ENCODE measurements around the gene PARG.
"Not testable (repeated sequence)": the region's sequence is repeated elsewhere in the genome, so short reads cannot be mapped to it uniquely, and the experiment has no call there.

The PARG gene

GRCh38 chr10:49819234-49819958, 122.4 kb downstream of the PARG start:
- DNase-seq: no peak

GRCh38 chr10:49817845-49818244, 124.0 kb downstream of the PARG start:
- DNase-seq: no peak

GRCh38 chr10:49803988-49804387, 137.8 kb downstream of the PARG start:
- DNase-seq: no peak

- no peak for DNase-seq
Measured at GRCh38 chr10:49798275-49798674, 143.6 kb downstream of the PARG start.

GRCh38 chr10:49791100-49791499, 150.7 kb downstream of the PARG start:
- no peak for DNase-seq

- DNase-seq: no peak
Measured at GRCh38 chr10:49784681-49785080, 157.1 kb downstream of the PARG start.

- no peak for DNase-seq
Measured at GRCh38 chr10:49783645-49784044, 158.2 kb downstream of the PARG start.

GRCh38 chr10:49781247-49781646, 160.6 kb downstream of the PARG start:
- DNase-seq: no peak

GRCh38 chr10:49778197-49778596, 163.6 kb downstream of the PARG start:
- no peak for DNase-seq

GRCh38 chr10:49776851-49777250, 165.0 kb downstream of the PARG start:
- DNase-seq: no peak

- no peak for DNase-seq
Measured at GRCh38 chr10:49775014-49775413, 166.8 kb downstream of the PARG start.

GRCh38 chr10:49772944-49773343, 168.9 kb downstream of the PARG start:
- DNase-seq: not testable (repeated sequence)

- not testable (repeated sequence) for DNase-seq
Measured at GRCh38 chr10:49771046-49771445, 170.8 kb downstream of the PARG start.

- no peak for DNase-seq
Measured at GRCh38 chr10:49769692-49770091, 172.1 kb downstream of the PARG start.

- DNase-seq: no peak
Measured at GRCh38 chr10:49768731-49769130, 173.1 kb downstream of the PARG start.

- no peak for DNase-seq
Measured at GRCh38 chr10:49768329-49768728, 173.5 kb downstream of the PARG start.

Measured in fibroblast of skin of right quadriceps (primary cell).